Skin of body (tissue), 2 donors: ENCODE results near the gene AGAP1. TPM values are rescaled to one million over a fixed set of nuclear protein-coding genes. Genes with fewer than 3 reads are reported as not detected.
A peak's percentile ranks its signal among the peaks of the same experiment; 100 is the strongest.

Source experiments
- DNase-seq: peaks from one replicate; lab custom pipeline; 2025; lab: John Stamatoyannopoulos, UW
- total RNA-seq: library from RNA; depleted of rRNA; stranded (reverse); fragments of >200 nt; gene quantifications from one replicate; pipeline ENCODE4 v1.2.3, GENCODE V29; 2014

AGAP1 gene
- total RNA-seq, 1 donor from 2014 or later, result 25.6 TPM

GRCh38 chr2:235607546-235608199 lies 113.8 kb downstream of the AGAP1 start:
- no peak for DNase-seq

GRCh38 chr2:235608200-235608887 lies 114.5 kb downstream of the AGAP1 start:
- peak; percentile 63 for DNase-seq

- no peak for DNase-seq
Observed at GRCh38 chr2:235609321-235609720, 115.5 kb downstream of the AGAP1 start.

GRCh38 chr2:235609746-235610145 lies 115.9 kb downstream of the AGAP1 start:
- DNase-seq, result no peak

- no peak for DNase-seq
Observed at GRCh38 chr2:235610696-235611257, 116.9 kb downstream of the AGAP1 start.

GRCh38 chr2:235611349-235611748 lies 117.5 kb downstream of the AGAP1 start:
- DNase-seq, result peak; percentile 36

GRCh38 chr2:235611756-235612155 lies 117.9 kb downstream of the AGAP1 start:
- DNase-seq, result no peak

GRCh38 chr2:235612181-235612950 lies 118.5 kb downstream of the AGAP1 start:
- DNase-seq, result no peak

- DNase-seq, result no peak
Observed at GRCh38 chr2:235613649-235614048, 119.8 kb downstream of the AGAP1 start.

GRCh38 chr2:235614176-235614860 lies 120.5 kb downstream of the AGAP1 start:
- peak; percentile 29 for DNase-seq

- peak; percentile 91 for DNase-seq
Observed at GRCh38 chr2:235614900-235615712, 121.3 kb downstream of the AGAP1 start.

GRCh38 chr2:235616885-235617284 lies 123.0 kb downstream of the AGAP1 start:
- peak; percentile 92 for DNase-seq

GRCh38 chr2:235618039-235618438 lies 124.2 kb downstream of the AGAP1 start:
- DNase-seq, result no peak

GRCh38 chr2:235619544-235619943 lies 125.7 kb downstream of the AGAP1 start:
- no peak for DNase-seq

- DNase-seq, result no peak
Observed at GRCh38 chr2:235621736-235622135, 127.9 kb downstream of the AGAP1 start.

GRCh38 chr2:235623111-235623510 lies 129.3 kb downstream of the AGAP1 start:
- no peak for DNase-seq

GRCh38 chr2:235623752-235624151 lies 129.9 kb downstream of the AGAP1 start:
- no peak for DNase-seq

GRCh38 chr2:235626658-235627057 lies 132.8 kb downstream of the AGAP1 start:
- no peak for DNase-seq

- DNase-seq, result no peak
Observed at GRCh38 chr2:235627682-235628081, 133.8 kb downstream of the AGAP1 start.

GRCh38 chr2:235630718-235631296 lies 137.0 kb downstream of the AGAP1 start:
- DNase-seq, result peak; percentile 55
